Neural progenitor cell (in vitro differentiated cells): ENCODE data around the gene VTI1A.

Source experiments
- EZH2 ChIP-seq: fragments of 200-600 bp; sonication (generic); IDR thresholded peaks from 2 replicates; pipeline ENCODE4 v1.6.1; 2017; ENCODE audit warnings: antibody characterized with exemption, mild to moderate bottlenecking, moderate library complexity
- EZH2phosphoT487 ChIP-seq: fragments of 200-600 bp; sonication (generic); IDR thresholded peaks from 2 replicates; pipeline ENCODE4 v1.6.1; 2017; ENCODE audit warnings: antibody characterized with exemption
- TF ChIP-seq, protein P1 (sequence below): fragments of 200-600 bp; sonication (generic); IDR thresholded peaks from 2 replicates; pipeline ENCODE4 v1.5.1; 2017; ENCODE audit warnings: antibody characterized with exemption, mild to moderate bottlenecking

DNA sequence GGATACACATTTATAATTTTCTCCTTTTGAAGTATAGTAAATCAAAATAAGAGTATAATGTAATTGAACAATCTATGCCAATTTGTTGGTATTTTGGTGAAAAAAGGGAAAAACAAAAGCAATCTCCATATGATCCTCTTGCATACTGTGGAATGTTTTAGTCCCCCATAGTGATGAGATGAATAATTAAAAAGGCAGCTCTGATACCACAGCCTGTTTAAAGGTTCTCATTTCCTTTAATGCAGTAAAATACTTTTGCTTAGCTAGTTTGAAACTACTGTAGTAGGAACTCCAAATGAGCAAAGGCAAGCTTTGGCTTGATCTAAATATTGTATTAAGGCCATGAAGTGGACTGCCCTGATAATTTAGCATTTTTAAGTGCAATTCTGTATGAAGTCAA lies 77.6 kb downstream of the VTI1A start:
- TF ChIP-seq, protein P1, sequence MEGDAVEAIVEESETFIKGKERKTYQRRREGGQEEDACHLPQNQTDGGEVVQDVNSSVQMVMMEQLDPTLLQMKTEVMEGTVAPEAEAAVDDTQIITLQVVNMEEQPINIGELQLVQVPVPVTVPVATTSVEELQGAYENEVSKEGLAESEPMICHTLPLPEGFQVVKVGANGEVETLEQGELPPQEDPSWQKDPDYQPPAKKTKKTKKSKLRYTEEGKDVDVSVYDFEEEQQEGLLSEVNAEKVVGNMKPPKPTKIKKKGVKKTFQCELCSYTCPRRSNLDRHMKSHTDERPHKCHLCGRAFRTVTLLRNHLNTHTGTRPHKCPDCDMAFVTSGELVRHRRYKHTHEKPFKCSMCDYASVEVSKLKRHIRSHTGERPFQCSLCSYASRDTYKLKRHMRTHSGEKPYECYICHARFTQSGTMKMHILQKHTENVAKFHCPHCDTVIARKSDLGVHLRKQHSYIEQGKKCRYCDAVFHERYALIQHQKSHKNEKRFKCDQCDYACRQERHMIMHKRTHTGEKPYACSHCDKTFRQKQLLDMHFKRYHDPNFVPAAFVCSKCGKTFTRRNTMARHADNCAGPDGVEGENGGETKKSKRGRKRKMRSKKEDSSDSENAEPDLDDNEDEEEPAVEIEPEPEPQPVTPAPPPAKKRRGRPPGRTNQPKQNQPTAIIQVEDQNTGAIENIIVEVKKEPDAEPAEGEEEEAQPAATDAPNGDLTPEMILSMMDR = no peak
- TF ChIP-seq EZH2phosphoT487 (no peak), EZH2 (no peak)
